Muscle layer of colon (tissue), 2 donors: ENCODE results near the gene BNIP2.

Experiments used
- H3K27ac ChIP-seq: one replicate; pipeline ENCODE4 v1.7.0; 2013; ENCODE audit warnings: low read depth, mild to moderate bottlenecking, low read length, moderate library complexity
- H3K27me3 ChIP-seq, 2 donors: one replicate each; pipeline ENCODE4 v1.7.0; 2013; ENCODE audit warnings: low read length in 2 of 2, mild to moderate bottlenecking in 2 of 2; ENCODE audit not compliant: insufficient read depth in 2 of 2, control insufficient read depth in 1 of 2
- H3K36me3 ChIP-seq: one replicate; pipeline ENCODE4 v1.7.0; 2013; ENCODE audit warnings: mild to moderate bottlenecking, low read length; ENCODE audit not compliant: insufficient read depth
- H3K4me1 ChIP-seq: one replicate; pipeline ENCODE4 v1.7.0; 2013; ENCODE audit warnings: mild to moderate bottlenecking, low read length; ENCODE audit not compliant: insufficient read depth
- H3K4me3 ChIP-seq, 2 donors: one replicate each; pipeline ENCODE4 v1.7.0; 2013; ENCODE audit warnings: low read length in 2 of 2, low read depth in 1 of 2, mild to moderate bottlenecking in 1 of 2, moderate library complexity in 1 of 2
- H3K9ac ChIP-seq: one replicate; pipeline ENCODE4 v1.7.0; 2013; ENCODE audit warnings: low read length
- H3K9me3 ChIP-seq: one replicate; pipeline ENCODE4 v1.7.0; 2013; ENCODE audit warnings: mild to moderate bottlenecking, low read length
- donor health status: abdominal sarcoma.
- donor health status: Adenocarcinoma of cecum.

Gene BNIP2

GRCh38 chr15:59688782-59689625, at the start of gene BNIP2:
TSS of gene BNIP2 (minus strand) at chr15:59689320. CDS start at chr15:59682457, 6,863 bp downstream.
- Histone ChIP-seq H3K9ac (peak within 1 kb of the TSS; percentile 96), H3K4me1 (peaks cover 23% of the 10 kb centered on the region), H3K9me3 (no peaks in the 10 kb centered on the region), H3K27me3 (no peaks in the 10 kb centered on the region), H3K36me3 (peaks cover 4% of the 10 kb centered on the region), H3K27ac (peak within 1 kb of the TSS; percentile 97), H3K4me3 (peak within 1 kb of the TSS; percentile 80 to 92)

DNA sequence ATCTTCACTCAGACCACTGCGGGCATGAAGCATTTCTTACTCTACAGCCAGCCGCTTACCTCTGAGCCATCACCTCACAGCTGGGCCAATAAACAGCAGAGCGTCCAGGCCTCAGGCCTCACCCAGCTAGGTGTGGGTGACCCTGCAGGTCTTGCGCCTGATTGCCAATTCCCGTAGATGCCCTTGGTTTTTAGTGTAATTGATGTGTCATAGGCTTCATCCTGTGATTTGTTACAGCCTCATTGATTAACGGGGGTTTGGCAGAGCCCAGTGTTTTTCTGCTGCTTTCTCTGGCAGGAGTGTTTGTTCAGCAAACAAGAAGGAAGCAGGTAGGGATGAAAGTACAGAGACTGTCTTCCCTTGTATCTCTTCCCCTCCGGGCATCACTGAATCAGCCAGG, 49.6 kb upstream of the BNIP2 start:
- Histone ChIP-seq H3K9me3 (no peaks in the 10 kb centered on the region), H3K27me3 (no peaks in the 10 kb centered on the region), H3K27ac (no peak overlapping the region), H3K36me3 (no peaks in the 10 kb centered on the region), H3K4me1 (peaks cover 19% of the 10 kb centered on the region), H3K9ac (no peak overlapping the region), H3K4me3 (no peak overlapping the region)

DNA sequence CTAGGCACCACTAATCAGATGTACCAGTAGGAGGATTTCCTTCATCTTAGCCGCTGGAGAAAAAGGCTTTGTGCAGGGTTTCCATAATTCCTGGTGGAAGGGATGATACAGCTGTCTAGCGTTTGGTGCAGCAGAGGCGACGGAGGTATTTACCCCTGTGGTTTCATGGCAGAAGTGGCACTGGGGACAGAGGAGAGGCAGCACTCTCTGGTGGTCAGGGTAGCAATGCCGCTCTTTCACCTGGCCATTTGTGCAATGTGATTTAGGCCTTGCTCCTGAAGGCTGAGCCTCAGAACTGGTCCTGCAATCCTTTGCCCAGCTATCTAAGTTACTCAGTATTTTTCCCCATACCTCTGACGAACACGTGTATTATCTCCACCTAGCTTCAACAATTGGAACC, 47.1 kb upstream of the BNIP2 start:
- H3K36me3 ChIP-seq = no peaks in the 10 kb centered on the region
- no peak overlapping the region for H3K9ac ChIP-seq
- H3K4me3 ChIP-seq = no peak overlapping the region
- H3K4me1 ChIP-seq = no peaks in the 10 kb centered on the region
- H3K9me3 ChIP-seq = no peaks in the 10 kb centered on the region
- no peaks in the 10 kb centered on the region for H3K27me3 ChIP-seq
- no peak overlapping the region for H3K27ac ChIP-seq

GRCh38 chr15:59725151-59725486, 36.0 kb upstream of the BNIP2 start:
- no peak overlapping the region for H3K9ac ChIP-seq
- H3K36me3 ChIP-seq = no peaks in the 10 kb centered on the region
- H3K27ac ChIP-seq = no peak overlapping the region
- no peak overlapping the region for H3K4me3 ChIP-seq
- H3K27me3 ChIP-seq = no peaks in the 10 kb centered on the region
- no peaks in the 10 kb centered on the region for H3K4me1 ChIP-seq
- H3K9me3 ChIP-seq = no peaks in the 10 kb centered on the region

- H3K27me3 ChIP-seq = no peaks in the 10 kb centered on the region
- H3K9me3 ChIP-seq = no peaks in the 10 kb centered on the region
- H3K4me1 ChIP-seq = no peaks in the 10 kb centered on the region
- no peak overlapping the region for H3K27ac ChIP-seq
- H3K9ac ChIP-seq = no peak overlapping the region
- no peaks in the 10 kb centered on the region for H3K36me3 ChIP-seq
- H3K4me3 ChIP-seq = no peak overlapping the region
Measured at GRCh38 chr15:59723687-59724346, 34.7 kb upstream of the BNIP2 start.

- no peaks in the 10 kb centered on the region for H3K36me3 ChIP-seq
- H3K4me3 ChIP-seq = no peak overlapping the region
- H3K27ac ChIP-seq = no peak overlapping the region
- H3K9ac ChIP-seq = no peak overlapping the region
- H3K9me3 ChIP-seq = no peaks in the 10 kb centered on the region
- no peaks in the 10 kb centered on the region for H3K27me3 ChIP-seq
- no peaks in the 10 kb centered on the region for H3K4me1 ChIP-seq
Measured at GRCh38 chr15:59722476-59722875, 33.4 kb upstream of the BNIP2 start.

DNA sequence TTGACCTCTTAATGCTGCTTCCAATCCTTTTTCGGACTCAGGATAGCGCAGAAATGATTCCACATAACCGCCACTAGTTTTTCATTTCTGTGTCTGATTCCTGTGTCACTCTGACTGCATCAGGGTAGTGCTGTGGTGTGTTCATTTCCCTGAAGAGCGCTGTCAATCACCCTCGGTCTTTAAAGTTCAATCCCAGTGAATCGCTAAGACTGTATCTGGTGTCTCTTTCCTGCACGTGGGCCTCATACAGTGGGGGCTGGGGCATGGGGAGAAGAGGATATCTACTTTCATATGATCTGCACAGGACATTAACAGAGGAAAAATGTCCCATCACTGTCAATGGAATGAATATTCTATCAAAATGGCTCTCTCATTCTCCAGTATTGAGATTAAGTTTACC, 32.9 kb upstream of the BNIP2 start:
- Histone ChIP-seq H3K27me3 (no peaks in the 10 kb centered on the region), H3K9me3 (no peaks in the 10 kb centered on the region), H3K27ac (no peak overlapping the region), H3K9ac (no peak overlapping the region), H3K36me3 (no peaks in the 10 kb centered on the region), H3K4me3 (no peak overlapping the region), H3K4me1 (no peaks in the 10 kb centered on the region)

GRCh38 chr15:59721411-59721810, 32.3 kb upstream of the BNIP2 start:
- Histone ChIP-seq H3K4me1 (no peaks in the 10 kb centered on the region), H3K9me3 (no peaks in the 10 kb centered on the region), H3K36me3 (no peaks in the 10 kb centered on the region), H3K27me3 (no peaks in the 10 kb centered on the region), H3K27ac (no peak overlapping the region), H3K4me3 (no peak overlapping the region), H3K9ac (no peak overlapping the region)

DNA sequence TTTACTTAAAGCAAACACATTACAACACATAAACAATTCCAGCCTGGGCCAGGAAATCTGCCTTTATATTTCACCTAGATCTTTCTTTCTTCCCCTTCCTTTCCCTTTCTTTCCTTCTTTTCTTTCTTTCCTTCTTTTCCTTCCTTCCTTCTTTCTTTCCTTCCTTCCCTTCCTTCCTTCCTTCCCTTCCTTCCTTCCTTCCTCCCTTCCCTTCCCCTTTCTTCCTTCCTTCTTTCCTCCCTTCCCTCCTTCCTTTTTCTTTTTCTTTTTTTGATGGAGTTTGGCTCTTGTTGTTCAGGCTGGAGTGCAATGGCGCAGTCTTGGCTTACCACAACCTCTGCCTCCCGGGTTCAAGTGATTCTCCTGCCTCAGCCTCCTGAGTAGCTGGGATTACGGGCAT, 24.1 kb upstream of the BNIP2 start:
- no peak overlapping the region for H3K4me3 ChIP-seq
- H3K36me3 ChIP-seq = no peaks in the 10 kb centered on the region
- no peaks in the 10 kb centered on the region for H3K27me3 ChIP-seq
- H3K27ac ChIP-seq = no peak overlapping the region
- no peak overlapping the region for H3K9ac ChIP-seq
- no peaks in the 10 kb centered on the region for H3K9me3 ChIP-seq
- H3K4me1 ChIP-seq = no peaks in the 10 kb centered on the region

DNA sequence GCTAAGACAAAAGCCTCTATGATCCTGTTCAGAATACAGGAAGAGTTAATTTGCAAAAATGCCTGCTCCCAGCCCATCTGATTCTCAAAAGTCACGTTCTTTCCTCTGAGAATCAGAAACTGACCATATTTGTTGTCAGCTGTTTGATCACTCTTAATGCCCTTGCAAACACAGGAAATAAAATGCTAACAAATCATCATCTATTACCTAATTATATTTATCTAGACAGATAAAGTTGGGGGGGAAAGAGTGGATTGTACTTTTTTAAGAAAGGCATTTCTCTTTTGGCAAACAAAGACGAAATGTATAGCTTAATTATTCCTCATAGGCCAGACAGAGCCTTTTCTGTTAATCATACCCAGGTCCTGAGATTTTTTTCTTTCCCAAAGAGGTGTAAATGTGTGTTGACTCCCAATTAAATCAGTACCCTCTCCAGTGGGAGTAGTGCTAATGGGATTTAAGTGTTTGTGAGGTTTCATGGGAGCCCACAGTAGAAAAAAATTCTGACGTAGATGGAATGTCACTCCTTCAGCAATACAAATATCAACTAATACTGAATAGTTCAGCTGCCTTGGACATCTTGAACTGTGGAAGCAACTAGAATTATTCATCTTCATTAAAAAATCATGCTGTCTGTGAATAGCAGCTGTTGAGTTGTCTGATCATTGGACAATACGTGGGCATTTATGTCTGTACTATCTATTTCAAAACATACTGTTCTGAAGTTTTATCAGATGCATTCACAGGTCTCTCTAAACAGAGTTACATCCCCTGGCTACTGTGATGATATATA, 22.5 kb upstream of the BNIP2 start:
- no peak overlapping the region for H3K4me3 ChIP-seq
- no peaks in the 10 kb centered on the region for H3K27me3 ChIP-seq

GRCh38 chr15:59707619-59708018, 18.5 kb upstream of the BNIP2 start:
- H3K9ac ChIP-seq = no peak overlapping the region
- no peak overlapping the region for H3K4me3 ChIP-seq
- H3K27me3 ChIP-seq = no peaks in the 10 kb centered on the region
- no peaks in the 10 kb centered on the region for H3K4me1 ChIP-seq
- no peaks in the 10 kb centered on the region for H3K9me3 ChIP-seq
- H3K36me3 ChIP-seq = no peaks in the 10 kb centered on the region
- H3K27ac ChIP-seq = no peak overlapping the region

More for the DNA sequence above, 22.5 kb upstream of the BNIP2 start:
- no peaks in the 10 kb centered on the region for H3K9me3 ChIP-seq
- no peaks in the 10 kb centered on the region for H3K4me1 ChIP-seq
- no peak overlapping the region for H3K27ac ChIP-seq
- H3K9ac ChIP-seq = no peak overlapping the region
- no peaks in the 10 kb centered on the region for H3K36me3 ChIP-seq
